Endothelial cell of umbilical vein (primary cell): Measurements from ENCODE around the gene BABAM2. TPM values are rescaled to one million over a fixed set of nuclear protein-coding genes. Genes with fewer than 3 reads are reported as not detected.

Source experiments
- BruUV-seq: library from RNA; stranded (reverse); fragments of 400-500 nt; replicated peaks from 2 replicates; lab custom pipeline; 2021; lab: Mats Ljungman, UMichigan
- CTCF ChIA-PET: fragments of 300-600, 350-600 bp; sonication (Branson Sonifier 250); formaldehyde crosslinking; loops from one replicate; lab custom pipeline; 2021; ENCODE audit warnings: antibody characterized with exemption, inconsistent platforms; lab: Charles Lee
- POLR2A ChIA-PET: fragments of 300-600, 350-600 bp; sonication (Branson Sonifier 250); formaldehyde crosslinking; loops from one replicate; lab custom pipeline; 2021; ENCODE audit warnings: antibody characterized with exemption, inconsistent platforms; lab: Charles Lee
- DNase-seq: peaks from one replicate; pipeline ENCODE4 v3.0.0-alpha.2; 2011; ENCODE audit warnings: low read depth, low spot score
- FAIRE-seq: peaks from 2 replicates; lab custom pipeline; 2011; peaks lifted over from hg19 to GRCh38; lab: Jason Lieb, UNC
- H2AFZ ChIP-seq: 2 replicates; pipeline ENCODE4 v1.6.0; 2012; ENCODE audit warnings: low read depth, low read length, control low read depth, inconsistent platforms
- H3K27ac ChIP-seq: 2 replicates; pipeline ENCODE4 v1.5.1; 2011; ENCODE audit warnings: low read depth, mild to moderate bottlenecking, control low read depth, low read length, moderate library complexity; ENCODE audit not compliant: insufficient read depth
- H3K27me3 ChIP-seq, 2 experiments: 2 replicates each; pipeline versions ENCODE4 v1.6.0 to v1.6.1; 2011; ENCODE audit warnings: low read length in 2 of 2, mixed read lengths in 1 of 2; ENCODE audit not compliant: control insufficient read depth in 2 of 2, insufficient read depth in 2 of 2
- H3K36me3 ChIP-seq, 2 experiments: 2 replicates in 1 of 2; 3 replicates in 1 of 2; pipeline ENCODE4 v1.5.1; 2011; ENCODE audit warnings: low read length in 2 of 2, mild to moderate bottlenecking in 1 of 2, moderate library complexity in 1 of 2; ENCODE audit not compliant: control insufficient read depth in 2 of 2, insufficient read depth in 2 of 2; ENCODE audit errors: extremely low read depth in 1 of 2
- H3K4me1 ChIP-seq: 3 replicates; pipeline ENCODE4 v1.5.1; 2011; ENCODE audit warnings: mild to moderate bottlenecking, low read length; ENCODE audit not compliant: control insufficient read depth, insufficient read depth; ENCODE audit errors: extremely low read depth
- H3K4me2 ChIP-seq: 2 replicates; pipeline ENCODE4 v1.6.1; 2011; ENCODE audit warnings: low read length, control low read depth, mixed read lengths; ENCODE audit not compliant: insufficient read depth
- H3K4me3 ChIP-seq, 3 experiments: fragments of 200-600 bp in 1 of 3; sonication (generic), shearing (Covaris generic) in 1 of 3; replicated peaks in 1 of 3; 2 replicates each; pipeline ENCODE4 v1.5.1; 2011 to 2016; ENCODE audit warnings: control low read depth in 3 of 3, low read length in 3 of 3, mild to moderate bottlenecking in 2 of 3, inconsistent platforms in 1 of 3, low read depth in 1 of 3, moderate library complexity in 1 of 3; ENCODE audit not compliant: insufficient read depth in 1 of 3
- H3K79me2 ChIP-seq: 2 replicates; pipeline ENCODE4 v1.6.0; 2012; ENCODE audit warnings: low read length, inconsistent platforms; ENCODE audit not compliant: control insufficient read depth, insufficient read depth
- H3K9ac ChIP-seq: replicated peaks from 2 replicates; pipeline ENCODE3; 2011; ENCODE audit warnings: low read length, control low read depth; ENCODE audit not compliant: insufficient read depth; ENCODE audit errors: extremely low read depth
- H3K9me1 ChIP-seq: replicated peaks from 3 replicates; pipeline ENCODE4 v1.6.0; 2011; ENCODE audit warnings: mild to moderate bottlenecking, low read length; ENCODE audit not compliant: control insufficient read depth, insufficient read depth; ENCODE audit errors: extremely low read depth
- H3K9me3 ChIP-seq: replicated peaks from 2 replicates; pipeline ENCODE4 v1.5.1; 2012; ENCODE audit warnings: low read length, inconsistent platforms; ENCODE audit not compliant: control insufficient read depth, insufficient read depth
- H4K20me1 ChIP-seq: replicated peaks from 2 replicates; pipeline ENCODE3; 2011; ENCODE audit warnings: mild to moderate bottlenecking, low read length; ENCODE audit not compliant: control insufficient read depth, insufficient read depth; ENCODE audit errors: extremely low read depth
- CTCF ChIP-seq, 2 donors: IDR thresholded peaks; 1 replicate in 1 of 2; 2 replicates in 1 of 2; pipeline ENCODE4 v1.5.1; 2011; ENCODE audit warnings: low read length in 2 of 2, mild to moderate bottlenecking in 2 of 2, moderate library complexity in 2 of 2, control low read depth in 1 of 2, inconsistent platforms in 1 of 2, low read depth in 1 of 2; ENCODE audit not compliant: insufficient read depth in 1 of 2; ENCODE audit errors: extremely low read depth in 1 of 2
- FOS ChIP-seq: IDR thresholded peaks from 2 replicates; pipeline ENCODE4 v1.6.1; 2011; ENCODE audit warnings: mild to moderate bottlenecking, low read length, moderate library complexity, borderline replicate concordance; ENCODE audit not compliant: insufficient read depth
- GATA2 ChIP-seq: IDR thresholded peaks from 2 replicates; pipeline ENCODE4 v1.7.0; 2011; ENCODE audit warnings: low read depth, mild to moderate bottlenecking, moderate library complexity, mixed read lengths, low read length; ENCODE audit not compliant: insufficient read length, insufficient read depth
- MYC ChIP-seq: IDR thresholded peaks from one replicate; pipeline ENCODE4 v1.6.1; 2011; ENCODE audit warnings: mild to moderate bottlenecking, low read depth, low read length
- POLR2A ChIP-seq: IDR thresholded peaks from 2 replicates; pipeline ENCODE4 v1.6.1; 2012; ENCODE audit warnings: low read depth, mild to moderate bottlenecking, control low read depth, low read length
- dilution Hi-C: fragments of 300-500 bp; cut with MboI; formaldehyde crosslinking; loops from one replicate; pipeline ENCODE4 v1.15.0; 2019; ENCODE audit warnings: low sequenced_read_pairs; ENCODE audit not compliant: extremely low pct_ligation_motif_present
- intact Hi-C: fragments of 100-400 bp; cut with micrococcal nuclease; formaldehyde crosslinking; loops from one replicate; pipeline ENCODE4 v1.10.0; 2022
- polyA plus RNA-seq, 4 experiments: library from polyadenylated mRNA; depleted of rRNA in 3 of 4; stranded (reverse) in 3 of 4; unstranded in 1 of 4; fragments of >200 nt; gene quantifications; 2 replicates each; pipeline versions ENCODE4 v1.2.1 to v1.2.3, GENCODE V29; 2011 to 2012; ENCODE audit warnings: missing spikeins in 1 of 4
- total RNA-seq: library from RNA; stranded (reverse); gene quantifications from 2 replicates; pipeline ENCODE4 v1.2.3, GENCODE V29; 2021

BABAM2 gene
- total and polyA plus RNA-seq, 2 donors (not counting 3 experiments of a cell fraction or from before 2014, with no cell fraction given): 19.9 to 27.6 TPM

- Histone ChIP-seq H2AFZ (no peak overlapping the region), H4K20me1 (no peaks in the 10 kb centered on the region), H3K4me1 (peaks cover 18% of the 10 kb centered on the region), H3K9me3 (no peaks in the 10 kb centered on the region), H3K27ac (no peak overlapping the region), H3K4me3 (no peak overlapping the region), H3K9ac (no peak overlapping the region), H3K36me3 (no peaks in the 10 kb centered on the region), H3K79me2 (no peaks in the 10 kb centered on the region), H3K4me2 (no peak overlapping the region), H3K9me1 (no peaks in the 10 kb centered on the region), H3K27me3 (no peaks in the 10 kb centered on the region)
- no TSS peak for BruUV-seq
- FAIRE-seq (no peak), DNase-seq (no peak)
- intact Hi-C loops: no loop called here
- dilution Hi-C loops: no loop called here
- TF ChIP-seq GATA2: no peak
- no peak for TF ChIP-seq POLR2A
- TF ChIP-seq FOS: no peak
- TF ChIP-seq MYC: no peak
- POLR2A ChIA-PET: no interaction called here
- CTCF ChIA-PET: no interaction called here
Observed at GRCh38 chr2:27942612-27943547, 52.4 kb downstream of the BABAM2 start.

- Histone ChIP-seq H3K4me1 (peaks cover 22% of the 10 kb centered on the region), H3K4me3 (peak overlapping the region; percentile 7 to 34 (median 28)), H3K9ac (peak overlapping the region; percentile 82), H3K9me1 (no peaks in the 10 kb centered on the region), H4K20me1 (no peaks in the 10 kb centered on the region), H3K79me2 (no peaks in the 10 kb centered on the region), H2AFZ (peak overlapping the region; percentile 92), H3K36me3 (no peaks in the 10 kb centered on the region), H3K27me3 (no peaks in the 10 kb centered on the region), H3K9me3 (no peaks in the 10 kb centered on the region), H3K4me2 (peak overlapping the region; percentile 92), H3K27ac (peak overlapping the region; percentile 90)
- FAIRE-seq: peak; percentile 64
- POLR2A ChIA-PET: interaction anchor here (0.6 kb wide), 1 partner anchor 23 kb away, joined by 3 read pairs; no protein-coding TSS in a partner anchor
- TF ChIP-seq GATA2 (no peak), CTCF (IDR thresholded peaks at IDR 0.05; ENCODE audit: extremely low read depth in 1 of 2, insufficient read depth in 1 of 2, low read depth in 1 of 2, low read length in 2 of 2) (no peak), FOS (peak; percentile 8)
- BruUV-seq: no TSS peak
- dilution Hi-C loops: no loop called here
- intact Hi-C loops: loop anchor here (1.0 kb wide), 1 partner anchor 26 kb away; no protein-coding TSS in a partner anchor
- CTCF ChIA-PET: interaction anchor here (0.6 to 1.7 kb wide), 5 partner anchors 14 to 450 kb away, joined by 3 to 5 read pairs (median 3); no protein-coding TSS in a partner anchor
- DNase-seq: peak; percentile 63
Observed at GRCh38 chr2:27946530-27947060, 56.1 kb downstream of the BABAM2 start.
